Adrenal gland (tissue), 12 donors: ENCODE data around the gene TGFB2. TPM values are rescaled to one million over a fixed set of nuclear protein-coding genes. Genes with fewer than 3 reads are reported as not detected.

ENCODE experiments used
- DNase-seq, 7 donors: peaks; one replicate each; pipeline ENCODE4 v3.0.0-alpha.2; 2019 to 2020
- H3K27ac ChIP-seq, 5 donors: fragments of 200-600 bp; sonication (generic) in 4 of 5; 1 replicate in 3 of 5; 2 replicates in 2 of 5; pipeline versions ENCODE4 v1.5.1 to v1.8.0; 2016 to 2020; ENCODE audit warnings: mild to moderate bottlenecking in 1 of 5
- H3K27me3 ChIP-seq: fragments of 200-600 bp; 2 replicates; pipeline ENCODE4 v1.8.0; 2021
- H3K36me3 ChIP-seq, 2 donors: fragments of 200-600 bp; replicated peaks in 1 of 2; 1 replicate in 1 of 2; 2 replicates in 1 of 2; pipeline versions ENCODE4 v1.5.1 to v1.8.0; 2018 to 2022
- H3K4me1 ChIP-seq, 2 donors: fragments of 200-600 bp; replicated peaks in 1 of 2; 1 replicate in 1 of 2; 2 replicates in 1 of 2; pipeline versions ENCODE4 v1.5.1 to v1.8.0; 2018 to 2021
- H3K4me3 ChIP-seq, 4 donors: fragments of 200-600 bp; sonication (generic) in 3 of 4; one replicate each; pipeline ENCODE4 v1.5.1; 2016 to 2018
- H3K9me3 ChIP-seq, 3 donors: fragments of 200-600 bp; sonication (generic) in 1 of 3; replicated peaks in 1 of 3; 1 replicate in 2 of 3; 2 replicates in 1 of 3; pipeline versions ENCODE4 v1.5.1 to v1.8.0; 2016 to 2021
- POLR2A ChIP-seq, 2 donors: fragments of 450-650 bp; IDR thresholded peaks; one replicate each; pipeline ENCODE4 v1.6.1; 2017; ENCODE audit warnings: antibody characterized with exemption in 2 of 2, mild to moderate bottlenecking in 2 of 2, moderate library complexity in 1 of 2
- WGBS, 4 donors: extraction: QIAGEN DNeasy Blood & Tissue Kit in 2 of 4; methylation state at CpG; one replicate each; pipeline versions ENCODE4 v1.1.5 to v1.1.7; 2013 to 2017; 5-methylcytosine and 5-hydroxymethylcytosine counted together
- intact Hi-C, 2 donors: fragments of 100-400 bp; cut with DNase I; formaldehyde crosslinking; loops; one replicate each; pipeline versions ENCODE4 v1.14.1 to v1.15.0; 2022 to 2023
- polyA plus RNA-seq, 3 donors: library from polyadenylated mRNA; stranded (reverse); fragments of 200-250 nt in 2 of 3; fragments of 350-450 nt in 1 of 3; fragmentation: Illumina TruSeq in 1 of 3; extraction: RNeasy Lipid Tissue Mini Kit (QIAGEN cat#74804) in 1 of 3; gene quantifications; one replicate each; pipeline ENCODE4 v1.2.3, GENCODE V29; 2013 to 2014
- total RNA-seq, 9 donors: library from RNA; depleted of rRNA in 4 of 9; stranded (reverse); fragments of >200 nt in 4 of 9; fragments of 120-200 nt in 1 of 9; fragmentation: NEBNext Ultra II Directional in 1 of 9; extraction: Animal tissue kit (Norgen Biotek cat#: 25700) in 1 of 9; gene quantifications; one replicate each; pipeline versions ENCODE4 v1.1.0 to v1.2.4, GENCODE V29; 2013 to 2023
- TF ChIP-seq, protein P1 (sequence below), 6 experiments: fragments of 450-650 bp in 4 of 6; fragments of 200-600 bp in 2 of 6; sonication (generic) in 1 of 6; IDR thresholded peaks; 1 replicate in 5 of 6; 2 replicates in 1 of 6; pipeline versions ENCODE4 v1.5.1 to v1.8.0; 2016 to 2021; ENCODE audit warnings: antibody characterized with exemption in 6 of 6, mild to moderate bottlenecking in 2 of 6, moderate library complexity in 1 of 6
- donor health status: healthy with polysubstance abuse.
- donor health status: Bipolar disorder and iron deficiency.
- donor health status: DM: yes; HTN: yes; CAD: no.
- donor health status: DM: no; HTN: no; CAD: no.
- donor health status: DM: no; HTN: no; CAD: no.
- donor health status: DM: yes; HTN: yes; CAD: no.

The TGFB2 gene
- total and polyA plus RNA-seq, 12 donors = 0.24 to 4.2 (median 1.7) TPM

DNA sequence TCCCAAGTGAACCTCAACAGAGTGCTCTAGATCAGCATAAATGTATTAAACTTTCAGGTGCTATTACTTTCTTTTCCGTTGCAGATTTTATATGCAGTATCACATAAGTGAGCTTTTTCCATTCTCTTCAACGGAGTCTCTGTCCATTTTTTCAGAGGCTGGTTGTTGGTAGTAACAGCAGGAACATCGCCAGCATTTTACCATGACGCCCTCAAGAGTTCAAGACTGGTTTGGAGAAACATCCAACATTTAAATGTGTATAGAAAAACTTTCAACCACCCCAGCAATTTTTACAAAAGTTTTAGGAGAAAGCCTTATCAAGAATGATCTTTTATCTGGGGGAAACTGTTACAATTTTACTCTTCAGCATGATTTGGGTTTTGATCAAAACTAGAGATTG, 117.0 kb downstream of the TGFB2 start:
- Histone ChIP-seq H3K4me1 (peaks cover 13 to 49% of the 10 kb centered on the region in 2 donors), H3K36me3 (no peaks in the 10 kb centered on the region), H3K27me3 (no peaks in the 10 kb centered on the region), H3K27ac (peak overlapping the region in 2 of 5 donors; percentile 79 to 80), H3K4me3 (no peak overlapping the region), H3K9me3 (no peaks in the 10 kb centered on the region)
- TF ChIP-seq, protein P1, sequence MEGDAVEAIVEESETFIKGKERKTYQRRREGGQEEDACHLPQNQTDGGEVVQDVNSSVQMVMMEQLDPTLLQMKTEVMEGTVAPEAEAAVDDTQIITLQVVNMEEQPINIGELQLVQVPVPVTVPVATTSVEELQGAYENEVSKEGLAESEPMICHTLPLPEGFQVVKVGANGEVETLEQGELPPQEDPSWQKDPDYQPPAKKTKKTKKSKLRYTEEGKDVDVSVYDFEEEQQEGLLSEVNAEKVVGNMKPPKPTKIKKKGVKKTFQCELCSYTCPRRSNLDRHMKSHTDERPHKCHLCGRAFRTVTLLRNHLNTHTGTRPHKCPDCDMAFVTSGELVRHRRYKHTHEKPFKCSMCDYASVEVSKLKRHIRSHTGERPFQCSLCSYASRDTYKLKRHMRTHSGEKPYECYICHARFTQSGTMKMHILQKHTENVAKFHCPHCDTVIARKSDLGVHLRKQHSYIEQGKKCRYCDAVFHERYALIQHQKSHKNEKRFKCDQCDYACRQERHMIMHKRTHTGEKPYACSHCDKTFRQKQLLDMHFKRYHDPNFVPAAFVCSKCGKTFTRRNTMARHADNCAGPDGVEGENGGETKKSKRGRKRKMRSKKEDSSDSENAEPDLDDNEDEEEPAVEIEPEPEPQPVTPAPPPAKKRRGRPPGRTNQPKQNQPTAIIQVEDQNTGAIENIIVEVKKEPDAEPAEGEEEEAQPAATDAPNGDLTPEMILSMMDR (IDR thresholded peaks at IDR 0.05) = no peak
- no peak for TF ChIP-seq POLR2A (IDR thresholded peaks at IDR 0.05)
- intact Hi-C loops = no loop called here
- no peak for DNase-seq
- WGBS, 4 donors = 75 to 88% (median 84%) methylated on average over 4 of the region's 4 CpGs

DNA sequence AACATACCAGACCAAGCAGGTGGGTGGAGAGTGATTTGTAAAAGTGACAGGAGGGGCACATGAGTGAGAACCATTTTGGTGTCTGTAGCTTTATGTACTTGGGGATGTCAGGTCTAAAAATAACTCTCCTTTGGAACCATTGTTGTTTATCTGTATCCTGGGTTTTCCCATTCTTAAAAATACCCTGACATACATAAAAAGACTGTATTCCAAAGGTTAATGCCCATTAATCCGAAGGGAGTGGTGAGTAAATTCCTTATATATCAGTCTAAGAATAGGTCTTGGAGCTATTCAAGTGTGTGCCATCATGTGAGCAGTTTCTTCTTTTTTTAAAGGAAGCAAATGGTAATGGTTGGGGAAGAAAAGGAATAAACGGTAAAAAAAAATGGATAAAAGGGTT, 117.5 kb downstream of the TGFB2 start:
- peak overlapping the region in 4 of 5 donors; percentile 56 to 80 (median 71) for H3K27ac ChIP-seq
- no peak overlapping the region for H3K4me3 ChIP-seq
- intact Hi-C loops = no loop called here
- peaks cover 15 to 52% of the 10 kb centered on the region in 2 donors for H3K4me1 ChIP-seq
- DNase-seq = no peak
- no peak for TF ChIP-seq POLR2A (IDR thresholded peaks at IDR 0.05)
- TF ChIP-seq, protein P1 (IDR thresholded peaks at IDR 0.05) = no peak
- no peaks in the 10 kb centered on the region for H3K9me3 ChIP-seq
- WGBS, 4 donors = 53 to 61% (median 57%) methylated on average over 2 of the region's 2 CpGs
- H3K27me3 ChIP-seq = no peaks in the 10 kb centered on the region
- no peaks in the 10 kb centered on the region for H3K36me3 ChIP-seq

DNA sequence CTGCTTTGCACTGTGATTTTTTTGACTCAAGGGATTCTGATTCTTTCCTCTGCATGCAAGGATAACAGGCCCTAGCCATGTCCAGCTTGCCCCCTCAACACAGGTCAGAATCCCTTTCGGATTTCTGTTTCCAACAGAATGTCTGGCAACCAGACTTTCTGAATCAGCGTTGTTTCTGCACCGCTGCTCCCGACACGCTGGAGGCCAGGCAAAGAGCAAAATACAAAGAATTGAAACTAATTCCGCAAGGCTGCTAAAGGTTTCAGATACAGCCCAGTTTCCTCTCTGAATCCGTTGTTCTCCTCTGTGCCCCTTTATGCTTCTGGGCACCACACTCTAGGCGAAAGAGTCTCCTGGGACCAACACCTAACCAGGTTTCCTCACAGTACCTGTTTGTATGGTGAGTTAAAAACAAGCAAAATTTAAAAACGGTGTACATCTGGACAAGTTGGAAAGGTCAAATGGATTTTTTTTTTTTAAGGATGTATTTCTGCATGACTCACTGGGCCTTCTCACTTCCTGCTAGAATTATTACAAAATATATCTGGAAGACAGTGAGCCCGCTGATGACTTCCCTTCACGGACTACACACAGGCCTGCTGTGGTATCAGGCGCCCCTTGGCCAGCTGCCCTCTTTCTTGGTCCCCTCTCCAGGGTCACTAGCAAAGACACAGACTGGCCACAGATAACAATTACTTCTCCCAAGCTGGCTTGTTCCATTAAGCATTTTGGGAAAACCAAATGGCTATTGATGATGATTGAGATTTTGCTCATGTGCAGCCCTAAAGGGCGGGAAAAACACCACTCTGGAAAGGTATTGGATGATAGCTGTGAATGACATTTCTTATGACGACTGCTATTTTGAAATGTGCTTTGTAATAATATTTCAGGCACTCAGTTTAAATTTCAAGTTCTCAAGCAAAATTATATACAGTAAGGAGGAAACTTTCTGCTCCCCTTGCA, 118.3 kb downstream of the TGFB2 start:
- DNase-seq = peak; percentile 46 to 83 (median 71)
- TF ChIP-seq, protein P1 (IDR thresholded peaks at IDR 0.05) = no peak
- no peak for TF ChIP-seq POLR2A (IDR thresholded peaks at IDR 0.05)
- Histone ChIP-seq H3K36me3 (no peaks in the 10 kb centered on the region), H3K27ac (peak overlapping the region; percentile 56 to 80 (median 63)), H3K4me3 (peak overlapping the region in 1 of 4 donors; percentile 1), H3K4me1 (peaks cover 20 to 61% of the 10 kb centered on the region in 2 donors), H3K27me3 (no peaks in the 10 kb centered on the region), H3K9me3 (no peaks in the 10 kb centered on the region)
- intact Hi-C loops = no loop called here
- 55 to 63% (median 60%) methylated on average over 14 of the region's 14 CpGs for WGBS, 4 donors

DNA sequence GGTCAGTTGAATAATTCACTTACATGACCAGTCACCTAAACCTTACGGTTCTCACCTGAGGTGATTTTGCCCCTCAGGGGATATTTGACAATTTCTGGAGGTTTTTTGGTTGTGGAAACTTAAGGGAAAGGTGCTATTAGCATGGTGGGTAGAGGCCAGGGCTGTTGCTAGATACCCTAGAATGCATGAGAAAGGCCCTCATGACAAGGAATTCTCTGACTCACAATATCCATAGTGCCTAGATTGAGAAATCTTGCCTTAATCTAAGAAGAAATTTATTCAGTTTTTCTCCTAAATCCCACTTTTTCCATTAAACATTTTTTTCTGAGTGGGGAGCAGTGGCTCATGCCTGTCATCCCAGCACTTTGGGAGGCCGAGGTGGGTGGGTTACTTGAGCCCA, 119.7 kb downstream of the TGFB2 start:
- DNase-seq = no peak
- Histone ChIP-seq H3K9me3 (no peaks in the 10 kb centered on the region), H3K27me3 (no peaks in the 10 kb centered on the region), H3K27ac (no peak overlapping the region), H3K4me3 (no peak overlapping the region), H3K36me3 (no peaks in the 10 kb centered on the region), H3K4me1 (peaks cover 13 to 52% of the 10 kb centered on the region in 2 donors)
- TF ChIP-seq POLR2A (IDR thresholded peaks at IDR 0.05) = no peak
- TF ChIP-seq, protein P1 (IDR thresholded peaks at IDR 0.05) = no peak
- intact Hi-C loops = no loop called here
- 88 to 98% (median 91%) methylated on average over 2 of the region's 2 CpGs for WGBS, 4 donors
